CD4-positive, alpha-beta T cell treated with Interleukin-17A for 4 hours (primary cell): ENCODE data around the gene PLIN4.
"Not testable (repeated sequence)": the region's sequence is repeated elsewhere in the genome, so short reads cannot be mapped to it uniquely, and the experiment has no call there.

ENCODE experiments used
- DNase-seq: peaks from one replicate; pipeline ENCODE4 v3.0.0-alpha.2; 2020; ENCODE audit warnings: mixed read lengths

Gene PLIN4, protein sequence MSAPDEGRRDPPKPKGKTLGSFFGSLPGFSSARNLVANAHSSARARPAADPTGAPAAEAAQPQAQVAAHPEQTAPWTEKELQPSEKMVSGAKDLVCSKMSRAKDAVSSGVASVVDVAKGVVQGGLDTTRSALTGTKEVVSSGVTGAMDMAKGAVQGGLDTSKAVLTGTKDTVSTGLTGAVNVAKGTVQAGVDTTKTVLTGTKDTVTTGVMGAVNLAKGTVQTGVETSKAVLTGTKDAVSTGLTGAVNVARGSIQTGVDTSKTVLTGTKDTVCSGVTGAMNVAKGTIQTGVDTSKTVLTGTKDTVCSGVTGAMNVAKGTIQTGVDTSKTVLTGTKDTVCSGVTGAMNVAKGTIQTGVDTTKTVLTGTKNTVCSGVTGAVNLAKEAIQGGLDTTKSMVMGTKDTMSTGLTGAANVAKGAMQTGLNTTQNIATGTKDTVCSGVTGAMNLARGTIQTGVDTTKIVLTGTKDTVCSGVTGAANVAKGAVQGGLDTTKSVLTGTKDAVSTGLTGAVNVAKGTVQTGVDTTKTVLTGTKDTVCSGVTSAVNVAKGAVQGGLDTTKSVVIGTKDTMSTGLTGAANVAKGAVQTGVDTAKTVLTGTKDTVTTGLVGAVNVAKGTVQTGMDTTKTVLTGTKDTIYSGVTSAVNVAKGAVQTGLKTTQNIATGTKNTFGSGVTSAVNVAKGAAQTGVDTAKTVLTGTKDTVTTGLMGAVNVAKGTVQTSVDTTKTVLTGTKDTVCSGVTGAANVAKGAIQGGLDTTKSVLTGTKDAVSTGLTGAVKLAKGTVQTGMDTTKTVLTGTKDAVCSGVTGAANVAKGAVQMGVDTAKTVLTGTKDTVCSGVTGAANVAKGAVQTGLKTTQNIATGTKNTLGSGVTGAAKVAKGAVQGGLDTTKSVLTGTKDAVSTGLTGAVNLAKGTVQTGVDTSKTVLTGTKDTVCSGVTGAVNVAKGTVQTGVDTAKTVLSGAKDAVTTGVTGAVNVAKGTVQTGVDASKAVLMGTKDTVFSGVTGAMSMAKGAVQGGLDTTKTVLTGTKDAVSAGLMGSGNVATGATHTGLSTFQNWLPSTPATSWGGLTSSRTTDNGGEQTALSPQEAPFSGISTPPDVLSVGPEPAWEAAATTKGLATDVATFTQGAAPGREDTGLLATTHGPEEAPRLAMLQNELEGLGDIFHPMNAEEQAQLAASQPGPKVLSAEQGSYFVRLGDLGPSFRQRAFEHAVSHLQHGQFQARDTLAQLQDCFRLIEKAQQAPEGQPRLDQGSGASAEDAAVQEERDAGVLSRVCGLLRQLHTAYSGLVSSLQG (N-terminal part only)

DNA sequence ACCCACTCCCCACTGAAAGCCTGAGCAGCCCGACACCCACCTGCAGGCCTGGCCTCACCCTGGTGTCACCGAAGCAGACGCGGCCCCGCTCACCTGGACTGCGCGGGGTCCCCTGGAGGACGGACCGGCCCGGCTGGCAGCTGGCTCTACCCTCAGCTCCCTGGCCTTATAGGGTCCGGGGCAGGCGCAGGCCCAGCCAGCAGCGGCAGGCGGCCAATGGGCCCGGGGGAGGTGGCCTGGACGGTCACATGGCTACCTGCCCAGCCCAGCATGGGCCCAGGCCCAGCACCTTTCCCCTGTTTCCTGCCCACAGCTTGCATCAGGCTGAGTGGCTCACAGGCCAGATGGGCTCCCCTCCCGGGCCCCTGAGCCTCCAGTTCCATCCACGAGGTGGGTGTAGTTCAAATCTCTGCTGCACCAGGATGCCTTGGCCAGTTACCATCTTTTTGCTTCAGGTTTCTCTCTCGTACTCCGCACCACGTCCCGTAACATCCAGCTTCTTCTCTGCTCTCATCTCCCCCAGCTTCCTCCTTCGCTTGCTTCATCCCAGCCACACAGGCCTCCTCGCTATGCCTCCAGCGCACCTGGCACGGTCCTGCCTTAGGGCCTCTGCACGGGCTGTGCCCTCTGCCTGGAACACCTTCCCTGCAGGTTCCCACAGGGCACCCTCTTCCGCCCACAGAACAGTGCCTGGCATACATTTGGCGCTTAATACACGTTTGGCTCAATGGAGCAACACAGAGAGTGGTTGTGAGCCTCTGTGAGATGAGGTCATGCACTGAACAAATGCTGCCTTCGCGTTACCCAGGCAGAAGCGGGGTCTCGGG lies at the start of gene PLIN4:
TSS of gene PLIN4 (minus strand) at position 142 of the 827 bp plus-strand sequence. CDS start 214 bp downstream, outside the sequence.
- no peak for DNase-seq

DNA sequence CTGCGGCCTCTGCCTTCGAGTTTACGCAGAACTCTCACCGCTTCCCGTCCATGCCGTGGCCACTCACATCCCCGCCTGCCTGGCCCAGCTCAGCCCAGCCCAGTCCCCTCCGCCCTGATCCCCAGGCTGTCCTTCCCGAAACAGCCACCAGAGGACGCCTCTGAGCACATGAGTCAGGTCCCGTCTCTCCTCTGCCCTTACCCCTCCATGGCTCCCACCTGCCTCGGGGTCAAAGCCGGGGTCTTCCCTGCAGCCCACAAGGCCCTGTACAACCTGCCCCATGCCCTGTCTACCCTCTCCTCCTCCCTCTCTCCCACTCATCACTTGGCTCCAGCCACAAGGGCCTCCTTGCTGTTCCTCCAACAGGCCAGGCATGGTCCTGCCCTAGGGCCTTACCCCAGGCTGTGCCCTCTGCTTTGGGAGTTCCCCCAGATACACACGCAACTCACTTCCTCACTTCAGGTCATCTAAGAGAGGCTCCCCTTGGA lies 49.3 kb upstream of the PLIN4 start:
- peak; percentile 70 for DNase-seq

DNA sequence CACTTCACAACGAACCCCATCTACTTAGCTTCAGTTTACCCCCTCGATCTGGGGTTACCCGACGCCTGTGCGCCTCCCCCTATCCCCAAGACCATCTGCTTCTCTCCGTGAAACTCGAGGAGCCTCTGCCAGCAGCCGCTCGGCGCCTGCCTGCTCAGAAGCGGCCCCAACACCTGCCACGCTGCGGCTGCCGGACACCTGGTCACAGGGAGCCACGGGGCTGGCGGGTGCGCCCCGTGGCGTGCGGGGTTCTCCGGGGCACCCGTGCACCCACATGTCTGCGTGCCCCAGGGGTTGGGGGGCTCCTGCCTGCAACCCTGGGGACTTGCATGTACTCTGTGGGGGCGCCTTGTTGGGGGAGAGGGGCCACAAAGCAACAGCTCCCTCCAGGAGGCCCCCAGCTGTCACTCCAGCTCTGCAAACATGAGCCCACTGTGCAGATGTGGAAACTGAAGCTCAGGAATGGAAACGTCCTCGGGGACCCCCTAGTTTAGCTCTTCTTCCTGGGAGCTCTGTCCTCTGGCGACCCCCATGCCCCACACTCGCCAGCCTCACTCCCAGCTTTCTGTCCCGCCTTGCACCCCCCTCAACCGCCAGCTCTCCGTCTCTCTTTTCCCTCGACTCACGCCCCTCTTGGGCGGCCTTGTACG lies 48.2 kb upstream of the PLIN4 start:
- DNase-seq: no peak

DNA sequence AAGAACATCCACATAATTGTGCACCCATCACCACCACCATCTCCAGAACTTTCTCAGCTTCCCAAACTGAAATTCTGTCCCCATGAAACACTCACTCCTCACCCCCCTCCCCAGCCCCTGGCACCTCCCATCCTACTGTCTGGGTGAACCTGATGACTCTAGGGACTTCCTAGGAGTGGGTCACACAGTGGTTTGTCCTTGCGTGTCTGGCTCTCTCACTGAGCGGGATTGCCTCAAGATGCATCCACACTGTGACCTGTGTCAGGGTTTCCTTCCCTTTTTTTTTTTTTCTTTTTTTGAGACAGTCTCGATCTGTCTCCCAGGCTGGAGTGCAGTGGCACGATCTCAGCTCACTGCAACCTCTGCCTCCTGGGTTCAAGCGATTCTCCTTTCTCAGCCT lies 45.3 kb upstream of the PLIN4 start:
- not testable (repeated sequence) for DNase-seq

DNA sequence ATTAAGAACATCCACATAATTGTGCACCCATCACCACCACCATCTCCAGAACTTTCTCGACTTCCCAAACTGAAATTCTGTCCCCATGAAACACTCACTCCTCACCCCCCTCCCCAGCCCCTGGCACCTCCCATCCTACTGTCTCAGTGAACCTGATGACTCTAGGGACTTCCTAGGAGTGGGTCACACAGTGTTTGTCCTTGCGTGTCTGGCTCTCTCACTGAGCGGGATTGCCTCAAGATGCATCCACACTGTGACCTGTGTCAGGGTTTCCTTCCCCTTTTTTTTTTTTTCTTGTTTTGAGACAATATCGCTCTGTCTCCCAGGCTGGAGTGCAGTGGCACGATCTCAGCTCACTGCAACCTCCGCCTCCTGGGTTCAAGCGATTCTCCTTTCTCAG lies 43.8 kb upstream of the PLIN4 start:
- not testable (repeated sequence) for DNase-seq

DNA sequence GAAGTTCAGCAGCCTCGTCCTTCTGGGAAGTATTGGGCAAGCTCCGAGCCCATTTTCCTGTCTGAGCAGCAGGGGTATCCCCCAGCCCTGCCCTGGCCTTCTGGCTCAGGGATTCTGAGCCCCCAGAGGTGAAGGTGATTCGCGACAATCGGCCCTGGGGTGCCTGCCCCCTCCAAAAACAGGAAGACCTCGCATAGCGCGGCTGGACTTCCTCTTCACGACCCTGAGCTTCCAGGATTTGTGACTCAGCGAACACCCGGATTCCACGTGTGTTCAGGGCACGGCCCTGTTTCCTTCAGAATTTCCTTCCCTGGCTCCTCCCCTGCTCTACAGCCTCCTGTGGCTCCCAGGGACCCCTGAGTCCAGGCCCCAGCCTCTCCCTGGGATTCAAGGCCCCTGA lies 41.3 kb upstream of the PLIN4 start, which contains the start of gene SEMA6B:
TSS of gene SEMA6B (minus strand) at position 116 of the 400 bp plus-strand sequence. CDS start 1,227 bp downstream, outside the sequence.
- DNase-seq: no peak

DNA sequence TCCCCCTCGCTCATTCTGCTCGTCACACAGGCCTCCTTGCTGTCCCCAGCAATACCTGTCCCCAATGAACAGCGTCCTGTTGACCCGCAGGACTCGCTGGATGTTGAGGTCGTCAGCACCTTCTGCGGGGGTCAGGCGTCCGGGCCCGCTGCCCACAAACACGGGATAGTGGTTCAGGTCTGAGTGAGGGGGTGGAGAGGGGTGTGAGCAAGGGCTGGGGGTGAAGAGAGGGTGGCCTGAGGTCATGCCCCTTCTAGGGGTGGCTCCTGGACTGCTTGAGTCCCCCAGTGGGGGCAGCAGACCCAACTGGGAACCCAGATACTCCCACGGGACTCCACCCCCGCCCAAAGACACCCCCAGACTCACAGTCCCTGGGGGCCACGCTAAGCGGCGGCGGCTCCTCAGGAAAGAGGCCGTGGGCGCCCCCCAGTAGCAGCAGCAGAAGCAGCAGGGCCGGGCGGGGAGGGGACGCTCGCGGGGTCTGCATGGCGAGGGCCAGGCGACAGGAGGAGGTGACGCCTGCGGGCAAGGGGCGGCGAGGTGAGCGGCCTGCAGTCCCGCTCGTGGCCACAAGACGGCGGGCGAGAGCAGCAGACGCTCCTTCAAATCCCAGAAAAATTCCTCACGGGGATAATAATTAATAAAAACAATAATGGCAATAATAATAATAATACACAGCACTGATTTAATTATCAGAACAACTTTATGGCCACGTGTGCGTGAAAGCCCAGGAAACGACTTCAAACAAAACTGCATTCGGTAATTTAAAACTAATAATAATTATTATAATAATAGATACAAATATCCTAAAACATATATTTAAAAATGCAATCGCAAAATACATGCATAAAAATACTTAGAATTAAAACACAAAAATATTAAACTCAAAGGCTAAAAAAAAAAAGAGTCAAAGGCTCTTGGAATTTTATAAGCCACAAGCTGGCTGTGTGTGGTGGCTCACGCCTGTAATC lies 40.0 kb upstream of the PLIN4 start:
- DNase-seq: peak; percentile 58

DNA sequence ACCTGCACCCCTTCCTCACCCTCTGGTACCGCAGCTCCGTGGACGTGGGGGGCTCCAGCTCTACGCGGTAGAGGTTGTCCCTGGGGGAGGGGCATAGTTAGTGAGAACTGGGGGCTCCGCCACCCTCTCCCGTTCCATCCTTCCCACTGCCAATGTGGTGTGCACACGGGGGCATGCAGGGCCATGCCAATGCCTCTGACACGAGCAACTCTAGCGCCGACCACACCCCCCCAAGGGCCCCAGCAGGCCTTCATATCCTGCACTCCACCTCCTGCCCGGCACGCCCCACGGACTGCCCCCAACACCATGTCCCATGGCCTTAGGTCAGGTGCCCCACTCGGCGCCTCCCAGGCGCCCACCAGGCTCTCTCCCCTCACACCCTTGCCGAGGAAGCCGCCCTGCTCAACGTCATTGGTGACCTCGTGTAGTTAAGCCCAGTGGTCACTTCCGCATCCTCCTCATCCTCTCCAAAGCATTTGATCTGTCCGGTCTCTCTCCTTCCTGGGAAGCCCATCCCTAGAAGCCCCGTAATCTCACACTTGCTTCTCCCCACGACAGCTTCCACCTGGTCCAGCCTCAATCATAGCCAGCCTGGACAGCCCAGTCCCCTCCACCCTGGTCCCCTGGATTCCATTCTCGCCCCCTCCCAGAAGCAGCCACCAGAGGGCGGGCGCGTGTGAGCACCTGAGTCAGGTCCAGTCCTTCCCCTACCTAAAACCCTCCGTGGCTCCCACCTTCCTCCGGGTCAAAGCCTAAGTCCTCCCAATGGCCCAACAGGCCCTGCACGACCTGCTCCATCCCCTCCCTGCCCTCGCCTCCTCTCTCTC lies 39.1 kb upstream of the PLIN4 start:
- DNase-seq: peak; percentile 38

DNA sequence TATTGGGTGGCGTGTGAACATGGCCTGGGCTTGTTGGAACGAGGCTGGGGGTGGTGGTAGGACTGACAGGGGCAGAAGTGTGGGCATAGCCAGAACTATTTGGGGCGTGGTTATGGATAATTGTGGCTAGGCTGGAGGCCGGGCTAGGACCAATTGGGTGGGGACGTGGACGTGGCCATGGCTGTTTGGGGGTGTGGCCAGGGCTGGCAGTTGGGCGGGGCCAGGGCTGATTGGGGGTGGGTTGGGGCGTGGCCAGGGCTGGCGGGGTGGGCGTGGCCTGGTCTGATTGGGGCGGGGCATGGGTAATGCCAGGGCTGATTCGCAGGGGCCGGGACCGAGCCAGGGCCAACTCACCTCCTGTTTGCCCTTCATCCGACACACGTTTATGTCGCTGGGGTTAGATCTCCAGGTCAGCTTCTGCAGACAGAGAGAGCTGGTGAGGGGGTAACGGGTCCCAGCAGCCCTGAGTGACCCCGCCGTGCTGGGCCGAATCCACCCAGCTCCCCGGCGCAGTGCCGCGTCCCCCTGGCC lies 38.4 kb upstream of the PLIN4 start:
- no peak for DNase-seq

DNA sequence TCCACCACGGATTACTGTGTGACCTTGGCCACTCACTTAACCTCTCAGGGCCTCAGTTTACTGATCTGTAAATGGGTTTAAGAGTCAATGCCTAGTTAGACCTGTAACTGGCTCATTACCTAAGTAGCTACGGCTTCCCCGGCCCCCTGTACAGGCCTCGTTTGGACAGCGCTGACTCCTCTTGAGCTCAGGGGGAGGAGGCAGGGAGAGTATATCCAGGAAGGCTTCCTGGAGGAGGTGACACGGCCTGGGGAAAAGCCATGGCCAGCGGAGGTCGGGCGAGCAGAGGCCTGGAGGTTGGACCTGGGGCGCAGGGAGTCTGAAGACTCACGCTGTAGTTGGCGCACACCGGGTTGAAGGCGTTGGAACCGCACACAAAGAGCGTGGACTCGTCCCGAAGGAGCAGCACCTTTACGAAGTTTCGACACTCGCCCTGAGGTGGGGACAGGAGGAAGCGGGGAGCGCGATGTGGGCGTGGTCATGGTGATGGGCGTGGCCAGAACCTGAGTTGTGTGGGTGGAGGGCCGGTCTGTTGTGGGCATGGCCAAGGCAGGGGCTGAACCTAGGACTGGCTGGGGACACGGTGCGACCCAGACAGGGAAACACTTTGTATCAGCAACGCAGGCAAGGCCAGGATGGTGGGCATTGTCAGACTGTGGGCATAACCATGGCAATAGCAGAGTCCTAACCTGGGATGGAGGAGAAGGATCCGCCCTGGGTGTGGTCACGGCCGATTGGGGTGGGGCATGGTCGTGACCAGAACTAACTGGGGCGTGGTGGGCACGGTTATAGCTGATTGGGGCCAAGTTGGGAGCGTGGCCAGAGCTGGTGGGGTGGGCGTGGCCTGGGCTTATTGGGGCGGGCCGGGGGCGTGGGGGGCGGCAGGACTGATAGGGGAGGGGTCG lies 37.6 kb upstream of the PLIN4 start:
- no peak for DNase-seq

DNA sequence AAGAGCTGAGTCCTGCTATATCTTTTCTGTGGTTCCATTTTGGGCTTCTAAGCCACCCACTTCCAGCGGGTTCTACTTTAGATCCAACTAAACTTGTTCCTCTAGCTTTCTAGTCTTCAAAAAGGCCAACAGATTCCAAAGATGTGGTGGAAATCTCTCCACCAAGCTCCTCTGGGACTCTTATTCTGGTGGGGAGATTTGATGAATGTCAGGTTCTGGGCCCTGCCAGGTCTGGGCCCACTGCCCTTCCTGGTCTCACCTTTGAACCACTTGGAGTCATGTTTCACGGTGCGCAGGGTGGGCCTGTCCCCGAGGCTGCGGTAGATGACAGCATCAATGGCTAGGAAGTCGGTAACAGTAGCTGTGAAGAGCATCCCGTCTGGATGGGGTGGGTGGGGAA lies 36.4 kb upstream of the PLIN4 start:
- no peak for DNase-seq

DNA sequence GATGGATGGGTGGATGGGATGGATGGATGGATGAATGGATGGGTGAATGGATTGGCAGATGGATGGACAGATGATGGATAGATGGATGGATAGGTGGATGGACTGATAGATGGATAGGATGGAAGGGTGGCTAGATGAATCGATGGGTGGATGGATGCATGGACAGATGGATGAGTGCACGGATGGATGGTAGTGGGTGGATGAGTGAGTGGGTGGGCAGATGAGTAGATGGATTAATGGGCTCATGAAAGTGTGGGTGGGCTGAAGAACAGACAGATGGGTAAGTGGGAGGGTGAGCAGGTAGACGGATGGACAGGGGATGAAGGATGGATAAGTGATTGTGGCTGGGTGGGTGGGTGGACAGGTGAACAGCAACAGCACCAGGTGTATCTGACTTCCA lies 35.5 kb upstream of the PLIN4 start:
- no peak for DNase-seq

DNA sequence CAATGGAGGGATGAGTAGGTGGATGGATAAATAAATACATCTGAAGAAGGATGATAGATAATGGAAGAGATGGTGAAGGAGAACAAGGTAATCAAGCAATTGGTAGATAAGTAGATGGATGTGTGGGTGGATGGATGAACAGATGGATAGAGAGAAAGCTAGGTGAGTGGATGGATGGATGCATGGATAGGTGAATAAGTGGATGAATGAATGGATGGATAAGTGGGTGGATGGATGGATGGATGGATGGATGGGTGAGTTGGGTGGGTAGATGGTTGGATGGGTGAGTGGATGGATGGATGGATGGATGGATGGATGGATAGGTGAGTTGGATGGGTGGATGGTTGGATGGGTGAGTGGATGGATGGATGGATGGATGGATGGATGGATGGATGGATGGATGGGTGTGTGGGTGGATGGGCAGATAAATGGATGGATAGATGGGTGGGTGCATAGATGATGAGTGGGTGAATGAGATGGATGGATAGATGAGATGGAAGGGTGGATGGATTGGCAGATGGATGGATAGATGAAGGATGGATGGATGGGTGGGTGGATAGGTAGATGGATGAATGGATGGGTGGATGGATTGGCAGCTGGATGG lies 34.9 kb upstream of the PLIN4 start:
- DNase-seq: no peak

DNA sequence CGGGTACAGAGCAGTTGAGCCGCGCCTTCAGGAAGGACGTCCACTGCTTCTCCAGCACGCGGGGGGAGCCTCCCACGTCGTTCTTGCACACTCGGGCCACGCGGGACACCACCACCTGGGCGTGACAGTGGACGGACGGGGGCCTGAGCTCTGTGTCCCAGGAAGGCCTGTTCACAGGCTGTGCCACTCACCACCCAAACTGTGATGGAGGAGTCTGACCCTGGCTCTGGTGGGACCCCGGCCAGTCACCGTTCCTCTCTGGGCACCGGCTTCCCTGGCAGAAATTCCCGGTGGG lies 34.2 kb upstream of the PLIN4 start:
- no peak for DNase-seq

DNA sequence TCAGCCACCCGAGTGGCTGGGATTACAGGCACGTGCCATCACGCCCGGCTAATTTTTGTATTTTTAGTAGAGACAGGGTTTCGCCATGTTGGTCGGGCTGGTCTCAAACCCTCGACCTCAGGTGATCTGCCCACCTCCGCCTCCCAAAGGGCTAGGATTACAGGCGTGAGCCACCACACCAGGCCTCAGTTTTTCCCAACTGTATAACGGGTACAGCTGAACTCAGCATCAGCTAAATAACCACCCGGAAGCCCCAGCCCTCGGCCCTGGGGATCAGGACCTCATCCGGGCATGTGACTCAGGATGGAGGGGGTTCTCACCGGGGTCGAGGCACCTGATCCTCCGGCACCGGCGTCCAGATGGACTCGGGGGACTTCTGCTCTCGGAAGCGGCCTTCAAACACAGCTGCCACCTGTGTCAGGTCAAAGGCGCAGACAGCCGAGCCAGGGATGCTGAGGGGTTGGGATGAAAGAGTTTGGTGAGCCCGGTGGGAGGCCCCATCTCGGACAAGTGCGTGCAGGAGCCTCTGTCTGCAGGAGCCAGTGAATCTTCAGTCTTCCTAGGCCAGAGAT lies 32.3 kb upstream of the PLIN4 start:
- DNase-seq: no peak

DNA sequence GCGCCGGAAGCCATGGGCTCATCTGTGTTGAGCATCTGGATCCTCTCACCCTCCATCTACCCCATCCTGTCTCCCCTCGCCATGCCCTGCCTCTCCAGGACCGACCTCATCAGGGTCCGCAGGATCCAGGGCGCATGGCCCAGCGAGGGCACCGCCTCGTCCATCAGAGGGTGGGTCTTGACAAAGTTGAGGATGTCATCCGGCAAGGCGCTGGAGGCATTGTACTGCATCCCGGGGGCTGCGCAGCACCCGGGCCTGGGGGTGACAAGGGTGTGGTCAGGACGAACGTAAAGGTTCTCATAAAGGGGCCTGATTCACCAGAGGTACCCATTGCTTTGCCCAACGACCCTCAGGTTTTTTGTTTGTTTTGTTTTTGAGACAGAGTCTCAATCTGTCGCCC lies 31.7 kb upstream of the PLIN4 start:
- DNase-seq: no peak

DNA sequence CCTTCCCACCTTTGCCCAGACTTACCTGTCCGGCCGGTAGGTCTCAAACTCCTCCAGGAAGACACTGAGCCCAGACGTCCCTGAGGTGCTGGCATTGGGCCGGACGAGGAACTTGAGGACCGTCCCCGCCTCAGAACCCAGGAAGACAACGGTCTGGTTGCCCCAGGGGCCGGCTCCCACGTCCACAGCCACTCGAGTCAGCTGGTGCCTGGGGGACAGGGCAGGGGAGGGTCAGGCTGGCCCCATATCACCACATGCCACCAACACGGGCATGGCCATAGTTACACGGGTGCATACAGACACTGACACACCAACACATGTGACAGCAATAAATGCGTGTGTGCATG lies 29.9 kb upstream of the PLIN4 start:
- DNase-seq: no peak
